Measurements from ENCODE around the gene MAN2B1. TPM values are rescaled to one million over a fixed set of nuclear protein-coding genes. Genes with fewer than 3 reads are reported as not detected.

Gene MAN2B1
- total RNA-seq, 1 donor from 2014 or later = 120 TPM

DNA sequence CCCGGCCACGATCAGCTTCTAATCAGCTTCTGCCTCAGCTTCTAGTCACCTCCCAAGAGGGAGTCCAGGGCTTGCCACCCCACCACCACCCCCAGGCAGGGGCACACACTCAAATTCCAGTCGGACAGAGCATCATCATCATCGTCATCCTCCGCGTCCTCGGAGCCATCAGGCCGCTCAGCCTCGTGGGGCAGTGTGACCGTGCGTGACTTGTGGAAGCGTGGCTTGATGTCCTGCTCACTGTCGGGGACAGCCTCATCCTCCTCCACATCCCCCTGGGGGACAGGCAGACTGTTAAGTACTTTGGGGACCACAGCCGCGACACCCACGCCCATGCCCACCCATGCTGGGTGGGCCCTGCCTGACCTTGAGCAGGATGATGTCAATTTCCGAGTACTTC lies 44.6 kb upstream of the MAN2B1 start:
- H3K4me3 Mint-ChIP-seq (ENCODE audit: low read depth) = no peak overlapping the region
- H3K4me1 Mint-ChIP-seq (ENCODE audit: low read depth) = no peaks in the 10 kb centered on the region
- H3K27ac Mint-ChIP-seq = no peak overlapping the region
- H3K9me3 Mint-ChIP-seq (ENCODE audit: low read depth) = no peaks in the 10 kb centered on the region
- peaks cover 32% of the 10 kb centered on the region for H3K36me3 Mint-ChIP-seq (ENCODE audit: insufficient read depth)
- H3K27me3 Mint-ChIP-seq = no peaks in the 10 kb centered on the region
- DNase-seq (ENCODE audit: low spot score, unreplicated experiment) = no peak
- TF ChIP-seq, protein P1, sequence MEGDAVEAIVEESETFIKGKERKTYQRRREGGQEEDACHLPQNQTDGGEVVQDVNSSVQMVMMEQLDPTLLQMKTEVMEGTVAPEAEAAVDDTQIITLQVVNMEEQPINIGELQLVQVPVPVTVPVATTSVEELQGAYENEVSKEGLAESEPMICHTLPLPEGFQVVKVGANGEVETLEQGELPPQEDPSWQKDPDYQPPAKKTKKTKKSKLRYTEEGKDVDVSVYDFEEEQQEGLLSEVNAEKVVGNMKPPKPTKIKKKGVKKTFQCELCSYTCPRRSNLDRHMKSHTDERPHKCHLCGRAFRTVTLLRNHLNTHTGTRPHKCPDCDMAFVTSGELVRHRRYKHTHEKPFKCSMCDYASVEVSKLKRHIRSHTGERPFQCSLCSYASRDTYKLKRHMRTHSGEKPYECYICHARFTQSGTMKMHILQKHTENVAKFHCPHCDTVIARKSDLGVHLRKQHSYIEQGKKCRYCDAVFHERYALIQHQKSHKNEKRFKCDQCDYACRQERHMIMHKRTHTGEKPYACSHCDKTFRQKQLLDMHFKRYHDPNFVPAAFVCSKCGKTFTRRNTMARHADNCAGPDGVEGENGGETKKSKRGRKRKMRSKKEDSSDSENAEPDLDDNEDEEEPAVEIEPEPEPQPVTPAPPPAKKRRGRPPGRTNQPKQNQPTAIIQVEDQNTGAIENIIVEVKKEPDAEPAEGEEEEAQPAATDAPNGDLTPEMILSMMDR (IDR thresholded peaks at IDR 0.05; ENCODE audit: unreplicated experiment) = no peak

- H3K27me3 Mint-ChIP-seq = no peaks in the 10 kb centered on the region
- DNase-seq (ENCODE audit: low spot score, unreplicated experiment) = no peak
- TF ChIP-seq, protein P1 (IDR thresholded peaks at IDR 0.05; ENCODE audit: unreplicated experiment) = no peak
- no peak overlapping the region for H3K27ac Mint-ChIP-seq
- no peaks in the 10 kb centered on the region for H3K9me3 Mint-ChIP-seq (ENCODE audit: low read depth)
- no peaks in the 10 kb centered on the region for H3K4me1 Mint-ChIP-seq (ENCODE audit: low read depth)
- H3K36me3 Mint-ChIP-seq (ENCODE audit: insufficient read depth) = peaks cover 32% of the 10 kb centered on the region
- H3K4me3 Mint-ChIP-seq (ENCODE audit: low read depth) = no peak overlapping the region
These were observed 42.1 kb upstream of the MAN2B1 start for GRCh38 chr19:12708641-12709040.

GRCh38 chr19:12706332-12706718 lies 39.8 kb upstream of the MAN2B1 start:
- no peaks in the 10 kb centered on the region for H3K27me3 Mint-ChIP-seq
- no peak overlapping the region for H3K4me3 Mint-ChIP-seq (ENCODE audit: low read depth)
- peaks cover 31% of the 10 kb centered on the region for H3K36me3 Mint-ChIP-seq (ENCODE audit: insufficient read depth)
- H3K27ac Mint-ChIP-seq = no peak overlapping the region
- H3K9me3 Mint-ChIP-seq (ENCODE audit: low read depth) = no peaks in the 10 kb centered on the region
- TF ChIP-seq, protein P1 (IDR thresholded peaks at IDR 0.05; ENCODE audit: unreplicated experiment) = no peak
- no peak for DNase-seq (ENCODE audit: low spot score, unreplicated experiment)
- no peaks in the 10 kb centered on the region for H3K4me1 Mint-ChIP-seq (ENCODE audit: low read depth)

- TF ChIP-seq, protein P1 (IDR thresholded peaks at IDR 0.05; ENCODE audit: unreplicated experiment) = no peak
- DNase-seq (ENCODE audit: low spot score, unreplicated experiment) = no peak
- no peaks in the 10 kb centered on the region for H3K27me3 Mint-ChIP-seq
- no peaks in the 10 kb centered on the region for H3K4me1 Mint-ChIP-seq (ENCODE audit: low read depth)
- peaks cover 32% of the 10 kb centered on the region for H3K36me3 Mint-ChIP-seq (ENCODE audit: insufficient read depth)
- H3K27ac Mint-ChIP-seq = no peak overlapping the region
- no peak overlapping the region for H3K4me3 Mint-ChIP-seq (ENCODE audit: low read depth)
- H3K9me3 Mint-ChIP-seq (ENCODE audit: low read depth) = no peaks in the 10 kb centered on the region
These were observed 39.3 kb upstream of the MAN2B1 start for GRCh38 chr19:12705654-12706331.

DNA sequence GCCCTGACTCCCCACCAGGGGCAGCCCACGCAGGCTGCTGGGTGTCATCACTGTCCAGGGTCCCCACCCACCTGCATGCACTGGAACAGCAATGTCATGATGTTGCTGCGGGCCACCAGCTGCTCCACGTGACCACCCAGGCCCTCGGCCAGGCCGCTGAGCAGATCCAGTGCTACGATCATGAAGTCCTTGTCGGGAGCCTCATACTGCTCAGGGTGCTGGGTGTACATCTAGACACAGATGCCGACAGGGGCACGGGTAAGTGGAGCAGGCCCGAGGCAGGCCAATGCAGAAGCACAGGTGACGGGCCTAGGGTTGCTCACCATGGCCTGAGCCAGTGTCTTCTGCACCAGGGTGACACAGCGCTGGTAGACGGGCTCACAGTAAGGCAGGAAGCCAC lies 38.6 kb upstream of the MAN2B1 start:
- H3K4me1 Mint-ChIP-seq (ENCODE audit: low read depth) = no peaks in the 10 kb centered on the region
- no peak for DNase-seq (ENCODE audit: low spot score, unreplicated experiment)
- TF ChIP-seq, protein P1 (IDR thresholded peaks at IDR 0.05; ENCODE audit: unreplicated experiment) = no peak
- H3K27ac Mint-ChIP-seq = no peak overlapping the region
- peaks cover 25% of the 10 kb centered on the region for H3K36me3 Mint-ChIP-seq (ENCODE audit: insufficient read depth)
- H3K4me3 Mint-ChIP-seq (ENCODE audit: low read depth) = no peak overlapping the region
- no peaks in the 10 kb centered on the region for H3K9me3 Mint-ChIP-seq (ENCODE audit: low read depth)
- no peaks in the 10 kb centered on the region for H3K27me3 Mint-ChIP-seq

Data from progenitor cell of endocrine pancreas (in vitro differentiated cells).